Measurements from ENCODE around the gene IL20.

GRCh38 chr1:206896261-206896660 is 30.8 kb downstream of the IL20 start:
- TF ChIP-seq CTCF (IDR thresholded peaks at IDR 0.05) = no peak
- no peak for TF ChIP-seq POLR2A (IDR thresholded peaks at IDR 0.05)
